ENCODE results near the gene CCDC134.

Gene CCDC134

DNA sequence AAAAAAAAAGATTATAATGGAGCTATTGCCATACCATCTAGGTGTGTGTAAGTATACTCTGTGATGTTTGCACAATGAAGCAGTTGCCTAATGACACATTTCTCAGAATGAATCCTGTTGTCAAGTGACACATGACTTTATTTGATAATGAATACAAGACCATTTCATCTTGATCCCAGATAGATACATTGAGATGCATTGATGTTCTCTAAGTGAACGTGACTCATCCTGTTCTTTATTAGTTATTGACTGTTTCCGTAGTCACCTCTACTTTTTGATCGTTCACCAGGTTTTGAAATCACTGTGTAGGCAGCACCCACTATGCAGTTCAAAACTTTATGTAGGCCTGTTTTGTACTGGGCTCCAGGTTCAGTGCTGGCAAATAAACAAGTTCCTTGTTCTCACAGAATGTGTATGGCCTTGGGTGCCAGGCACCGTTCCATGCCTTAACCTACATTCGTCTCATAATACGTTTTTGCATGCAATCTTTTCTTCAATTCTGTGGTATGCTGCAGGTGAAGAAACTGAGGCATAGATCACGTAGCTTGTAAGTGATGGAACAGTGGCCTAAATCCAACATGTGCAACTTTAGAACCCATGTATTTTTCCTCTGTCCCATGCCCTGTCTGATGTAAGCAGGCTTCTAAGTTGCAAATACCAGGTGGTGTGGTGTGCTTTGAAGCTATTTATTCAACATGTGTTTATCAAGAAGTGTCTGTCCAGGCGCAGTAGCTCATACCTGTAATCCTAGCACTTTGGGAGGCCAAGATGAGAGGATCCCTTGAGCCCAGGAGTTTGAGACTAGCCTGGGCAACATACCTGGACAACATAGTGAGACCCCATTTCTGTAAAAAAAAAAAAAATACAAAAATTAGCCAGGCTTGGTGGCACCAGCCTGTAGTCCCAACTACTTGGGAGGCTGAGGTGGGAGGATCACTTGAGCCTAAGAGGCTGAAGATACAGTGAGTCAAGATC, 42.8 kb downstream of the CCDC134 start:
- Histone ChIP-seq H3K4me2 (ENCODE audit: insufficient read depth, low read length, poor library complexity, severe bottlenecking) (no peak overlapping the region), H2BK120ac (ENCODE audit: low read depth, low read length) (no peak overlapping the region), H4K91ac (ENCODE audit: low read depth, low read length, poor library complexity) (no peak overlapping the region), H3K9me3 (replicated peaks in 1 of 2; ENCODE audit: control insufficient read depth in 2 of 2, insufficient read depth in 1 of 2, low read depth in 1 of 2, low read length in 2 of 2) (peaks cover 0 to under 1% of the 10 kb centered on the region in 2 donors), H3K18ac (ENCODE audit: low read length) (no peak overlapping the region), H2BK5ac (ENCODE audit: low read length) (no peak overlapping the region), H2BK15ac (ENCODE audit: low read length) (no peak overlapping the region), H3K27ac (replicated peaks; ENCODE audit: low read length) (no peak overlapping the region), H3K14ac (ENCODE audit: low read length) (no peak overlapping the region), H2AK5ac (ENCODE audit: low read depth, low read length) (no peak overlapping the region), H3K4ac (ENCODE audit: low read length) (no peak overlapping the region), H3K36me3 (replicated peaks in 1 of 2; ENCODE audit: control insufficient read depth in 2 of 2, insufficient read depth in 2 of 2, low read length in 2 of 2) (peaks cover 22 to 79% of the 10 kb centered on the region in 2 donors), H3K79me1 (ENCODE audit: low read depth, low read length) (peaks cover 22% of the 10 kb centered on the region), H3K4me3 (ENCODE audit: low read length in 2 of 2) (no peak overlapping the region), H3K23ac (ENCODE audit: low read depth, low read length, poor library complexity) (no peak overlapping the region), H2AFZ (ENCODE audit: low read length) (no peak overlapping the region), H3K27me3 (ENCODE audit: control insufficient read depth in 3 of 3, insufficient read depth in 3 of 3, low read depth in 1 of 3, low read length in 3 of 3) (no peaks in the 10 kb centered on the region), H3K9ac (ENCODE audit: low read depth, low read length, poor library complexity) (no peak overlapping the region), H4K8ac (ENCODE audit: low read depth, low read length) (no peak overlapping the region), H3K4me1 (ENCODE audit: control insufficient read depth in 2 of 2, insufficient read depth in 1 of 2, low read depth in 1 of 2, low read length in 2 of 2) (peaks cover 21 to 31% of the 10 kb centered on the region in 2 donors), H2BK12ac (ENCODE audit: low read length) (no peak overlapping the region)
- no peak for DNase-seq (ENCODE audit: low spot score)
- no CpG with 5 or more reads among the region's 8 CpGs for WGBS, 2 donors (ENCODE audit: extremely low coverage in 2 of 2, insufficient read length in 2 of 2, insufficient replicate concordance in 1 of 2)

DNA sequence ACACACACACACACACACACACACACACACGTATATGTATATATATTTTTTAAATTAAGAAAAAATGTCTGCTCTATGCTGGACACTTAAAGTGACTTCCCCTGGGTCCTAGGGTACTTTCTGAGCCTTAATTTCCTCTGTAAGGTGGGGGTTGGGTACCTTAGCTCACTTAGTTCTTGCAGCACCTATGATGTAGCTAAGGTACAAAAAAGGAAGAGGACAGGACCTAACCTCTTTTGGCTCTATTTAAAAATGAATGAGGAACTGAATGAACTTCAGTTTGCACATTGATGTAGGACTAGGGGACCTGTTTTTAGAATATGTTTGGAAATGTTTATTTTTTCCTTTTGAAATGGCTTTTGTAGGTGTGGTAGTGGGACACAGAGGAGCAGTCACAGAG, 43.6 kb downstream of the CCDC134 start:
- no peak overlapping the region for H3K4ac ChIP-seq (ENCODE audit: low read length)
- peaks cover 25% of the 10 kb centered on the region for H3K79me1 ChIP-seq (ENCODE audit: low read depth, low read length)
- H2BK12ac ChIP-seq (ENCODE audit: low read length) = no peak overlapping the region
- WGBS, 2 donors (ENCODE audit: extremely low coverage in 2 of 2, insufficient read length in 2 of 2, insufficient replicate concordance in 1 of 2) = no CpG with 5 or more reads among the region's 1 CpG
- H3K14ac ChIP-seq (ENCODE audit: low read length) = no peak overlapping the region
- H3K27ac ChIP-seq (replicated peaks; ENCODE audit: low read length) = no peak overlapping the region
- no peak overlapping the region for H2BK15ac ChIP-seq (ENCODE audit: low read length)
- no peak overlapping the region for H3K9ac ChIP-seq (ENCODE audit: low read depth, low read length, poor library complexity)
- no peak overlapping the region for H2BK5ac ChIP-seq (ENCODE audit: low read length)
- H3K4me1 ChIP-seq (ENCODE audit: control insufficient read depth in 2 of 2, insufficient read depth in 1 of 2, low read depth in 1 of 2, low read length in 2 of 2) = peaks cover 17 to 28% of the 10 kb centered on the region in 2 donors
- no peak overlapping the region for H3K23ac ChIP-seq (ENCODE audit: low read depth, low read length, poor library complexity)
- no peak overlapping the region for H3K4me2 ChIP-seq (ENCODE audit: insufficient read depth, low read length, poor library complexity, severe bottlenecking)
- H2AK5ac ChIP-seq (ENCODE audit: low read depth, low read length) = no peak overlapping the region
- H3K4me3 ChIP-seq (ENCODE audit: low read length in 2 of 2) = no peak overlapping the region
- no peak overlapping the region for H3K18ac ChIP-seq (ENCODE audit: low read length)
- no peak overlapping the region for H4K8ac ChIP-seq (ENCODE audit: low read depth, low read length)
- no peak overlapping the region for H2BK120ac ChIP-seq (ENCODE audit: low read depth, low read length)
- H3K27me3 ChIP-seq (ENCODE audit: control insufficient read depth in 3 of 3, insufficient read depth in 3 of 3, low read depth in 1 of 3, low read length in 3 of 3) = no peaks in the 10 kb centered on the region
- peaks cover 21 to 79% of the 10 kb centered on the region in 2 donors for H3K36me3 ChIP-seq (replicated peaks in 1 of 2; ENCODE audit: control insufficient read depth in 2 of 2, insufficient read depth in 2 of 2, low read length in 2 of 2)
- H4K91ac ChIP-seq (ENCODE audit: low read depth, low read length, poor library complexity) = no peak overlapping the region
- no peak for DNase-seq (ENCODE audit: low spot score)
- H3K9me3 ChIP-seq (replicated peaks in 1 of 2; ENCODE audit: control insufficient read depth in 2 of 2, insufficient read depth in 1 of 2, low read depth in 1 of 2, low read length in 2 of 2) = peaks cover 0 to 4% of the 10 kb centered on the region in 2 donors
- H2AFZ ChIP-seq (ENCODE audit: low read length) = no peak overlapping the region

DNA sequence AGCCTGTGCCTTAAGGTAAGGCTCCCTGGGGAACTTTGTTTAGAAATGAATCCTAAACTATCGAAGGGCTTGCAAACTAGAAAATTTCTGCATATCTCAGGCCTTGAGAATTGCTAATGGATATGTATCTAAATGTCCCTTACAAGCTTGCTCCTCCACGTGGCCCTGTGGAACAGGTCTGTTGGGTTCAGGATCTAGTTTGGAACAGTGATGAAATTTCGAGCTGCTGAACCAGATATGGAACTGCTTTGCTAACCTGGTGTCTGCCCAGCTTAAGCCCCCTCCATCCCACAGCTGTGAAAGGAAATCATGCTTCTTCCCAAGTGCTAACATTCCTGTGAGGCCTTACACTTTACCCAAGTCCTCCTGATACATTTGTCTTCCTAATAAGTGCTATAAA, 44.0 kb downstream of the CCDC134 start:
- Histone ChIP-seq H3K9me3 (replicated peaks in 1 of 2; ENCODE audit: control insufficient read depth in 2 of 2, insufficient read depth in 1 of 2, low read depth in 1 of 2, low read length in 2 of 2) (peaks cover 0 to 4% of the 10 kb centered on the region in 2 donors), H3K27ac (replicated peaks; ENCODE audit: low read length) (peak overlapping the region; percentile 24), H3K23ac (ENCODE audit: low read depth, low read length, poor library complexity) (no peak overlapping the region), H2BK120ac (ENCODE audit: low read depth, low read length) (no peak overlapping the region), H2AFZ (ENCODE audit: low read length) (no peak overlapping the region), H2AK5ac (ENCODE audit: low read depth, low read length) (no peak overlapping the region), H4K91ac (ENCODE audit: low read depth, low read length, poor library complexity) (no peak overlapping the region), H3K18ac (ENCODE audit: low read length) (no peak overlapping the region), H2BK15ac (ENCODE audit: low read length) (no peak overlapping the region), H3K36me3 (replicated peaks in 1 of 2; ENCODE audit: control insufficient read depth in 2 of 2, insufficient read depth in 2 of 2, low read length in 2 of 2) (peaks cover 18 to 79% of the 10 kb centered on the region in 2 donors), H3K27me3 (ENCODE audit: control insufficient read depth in 3 of 3, insufficient read depth in 3 of 3, low read depth in 1 of 3, low read length in 3 of 3) (no peaks in the 10 kb centered on the region), H3K14ac (ENCODE audit: low read length) (no peak overlapping the region), H2BK5ac (ENCODE audit: low read length) (no peak overlapping the region), H3K9ac (ENCODE audit: low read depth, low read length, poor library complexity) (no peak overlapping the region), H3K4me2 (ENCODE audit: insufficient read depth, low read length, poor library complexity, severe bottlenecking) (no peak overlapping the region), H3K4me1 (ENCODE audit: control insufficient read depth in 2 of 2, insufficient read depth in 1 of 2, low read depth in 1 of 2, low read length in 2 of 2) (peaks cover 17 to 26% of the 10 kb centered on the region in 2 donors), H3K79me1 (ENCODE audit: low read depth, low read length) (peaks cover 22% of the 10 kb centered on the region), H4K8ac (ENCODE audit: low read depth, low read length) (no peak overlapping the region), H3K4ac (ENCODE audit: low read length) (no peak overlapping the region), H3K4me3 (ENCODE audit: low read length in 2 of 2) (no peak overlapping the region), H2BK12ac (ENCODE audit: low read length) (no peak overlapping the region)
- no CpG with 5 or more reads among the region's 3 CpGs for WGBS, 2 donors (ENCODE audit: extremely low coverage in 2 of 2, insufficient read length in 2 of 2, insufficient replicate concordance in 1 of 2)
- no peak for DNase-seq (ENCODE audit: low spot score)
